ENCODE measurements around the gene SELPLG.

The SELPLG gene

GRCh38 chr12:108649669-108650068 is 16.0 kb upstream of the SELPLG start:
- TF ChIP-seq LEF1 (IDR thresholded peaks at IDR 0.05; ENCODE audit: borderline replicate concordance): no peak
- no peak for TF ChIP-seq ARNT (IDR thresholded peaks at IDR 0.05)
- no peak for TF ChIP-seq BHLHE40 (IDR thresholded peaks at IDR 0.05; ENCODE audit: borderline replicate concordance)
- TF ChIP-seq TARDBP (IDR thresholded peaks at IDR 0.05): no peak
- TF ChIP-seq SP1 (IDR thresholded peaks at IDR 0.05): no peak
- TF ChIP-seq HDGF (IDR thresholded peaks at IDR 0.05; ENCODE audit: borderline replicate concordance): no peak
- no peak for TF ChIP-seq PKNOX1 (IDR thresholded peaks at IDR 0.05)
- no peak for TF ChIP-seq FOXA1 (IDR thresholded peaks at IDR 0.05)
- TF ChIP-seq NFRKB (IDR thresholded peaks at IDR 0.05): no peak
- no peak for TF ChIP-seq ZNF384 (IDR thresholded peaks at IDR 0.05)
- no peak for TF ChIP-seq L3MBTL2 (conservative IDR thresholded peaks at IDR 0.05)
- ChIA-PET CTCF (interaction anchor here (0.6 kb wide), 1 partner anchor 67 kb away, joined by 4 read pairs; no protein-coding TSS in a partner anchor), POLR2A (no interaction called here)
- DNase-seq (ENCODE audit: extremely low spot score): no peak

GRCh38 chr12:108649126-108649525 is 15.4 kb upstream of the SELPLG start:
- no peak for DNase-seq (ENCODE audit: extremely low spot score)
- ChIA-PET CTCF (no interaction called here), POLR2A (no interaction called here)
- TF ChIP-seq HDGF (IDR thresholded peaks at IDR 0.05; ENCODE audit: borderline replicate concordance) (no peak), PKNOX1 (IDR thresholded peaks at IDR 0.05) (no peak), ZNF384 (IDR thresholded peaks at IDR 0.05) (no peak)

- DNase-seq (ENCODE audit: extremely low spot score): no peak
- POLR2A ChIA-PET: no interaction called here
- CTCF ChIA-PET: no interaction called here
- TF ChIP-seq FOXM1 (IDR thresholded peaks at IDR 0.05; ENCODE audit: borderline replicate concordance): no peak
- no peak for TF ChIP-seq SUZ12 (IDR thresholded peaks at IDR 0.05)
- TF ChIP-seq BHLHE40 (IDR thresholded peaks at IDR 0.05; ENCODE audit: borderline replicate concordance): no peak
- TF ChIP-seq CTBP1 (IDR thresholded peaks at IDR 0.05; ENCODE audit: borderline replicate concordance): no peak
- TF ChIP-seq ARNT (IDR thresholded peaks at IDR 0.05): no peak
- no peak for TF ChIP-seq L3MBTL2 (conservative IDR thresholded peaks at IDR 0.05)
- TF ChIP-seq ELF4 (IDR thresholded peaks at IDR 0.05): no peak
- no peak for TF ChIP-seq ZNF384 (IDR thresholded peaks at IDR 0.05)
- no peak for TF ChIP-seq NFRKB (IDR thresholded peaks at IDR 0.05)
- no peak for TF ChIP-seq FOXA1 (IDR thresholded peaks at IDR 0.05)
Observed at GRCh38 chr12:108648371-108648770, 14.7 kb upstream of the SELPLG start.

GRCh38 chr12:108647585-108648287 is 14.0 kb upstream of the SELPLG start:
- ChIA-PET CTCF (no interaction called here), POLR2A (no interaction called here)

GRCh38 chr12:108646600-108647579 is 13.2 kb upstream of the SELPLG start:
- no peak for DNase-seq (ENCODE audit: extremely low spot score)
- no peak for TF ChIP-seq TARDBP (IDR thresholded peaks at IDR 0.05)
- no peak for TF ChIP-seq SP1 (IDR thresholded peaks at IDR 0.05)
- TF ChIP-seq SUZ12 (IDR thresholded peaks at IDR 0.05): no peak
- TF ChIP-seq NFRKB (IDR thresholded peaks at IDR 0.05): no peak
- no peak for TF ChIP-seq FOXK2 (IDR thresholded peaks at IDR 0.05)
- TF ChIP-seq CTBP1 (IDR thresholded peaks at IDR 0.05; ENCODE audit: borderline replicate concordance): no peak
- ChIA-PET CTCF (interaction anchor here (0.6 kb wide), 1 partner anchor 117 kb away, joined by 3 read pairs; no protein-coding TSS in a partner anchor), POLR2A (no interaction called here)

More at GRCh38 chr12:108647585-108648287, 14.0 kb upstream of the SELPLG start:
- DNase-seq (ENCODE audit: extremely low spot score): no peak
- TF ChIP-seq L3MBTL2 (conservative IDR thresholded peaks at IDR 0.05) (no peak), HDGF (IDR thresholded peaks at IDR 0.05; ENCODE audit: borderline replicate concordance) (no peak), CTBP1 (IDR thresholded peaks at IDR 0.05; ENCODE audit: borderline replicate concordance) (no peak), BHLHE40 (IDR thresholded peaks at IDR 0.05; ENCODE audit: borderline replicate concordance) (no peak), ZNF384 (IDR thresholded peaks at IDR 0.05) (no peak), FOXA1 (IDR thresholded peaks at IDR 0.05) (no peak), SUZ12 (IDR thresholded peaks at IDR 0.05) (no peak)

- no peak for DNase-seq (ENCODE audit: extremely low spot score)
- TF ChIP-seq PKNOX1 (IDR thresholded peaks at IDR 0.05) (no peak), BHLHE40 (IDR thresholded peaks at IDR 0.05; ENCODE audit: borderline replicate concordance) (no peak), ZNF384 (IDR thresholded peaks at IDR 0.05) (no peak), FOXM1 (IDR thresholded peaks at IDR 0.05; ENCODE audit: borderline replicate concordance) (no peak), FOXA1 (IDR thresholded peaks at IDR 0.05) (no peak), HDGF (IDR thresholded peaks at IDR 0.05; ENCODE audit: borderline replicate concordance) (no peak), ELF4 (IDR thresholded peaks at IDR 0.05) (no peak), ARNT (IDR thresholded peaks at IDR 0.05) (no peak), LEF1 (IDR thresholded peaks at IDR 0.05; ENCODE audit: borderline replicate concordance) (no peak), NFRKB (IDR thresholded peaks at IDR 0.05) (no peak), CTBP1 (IDR thresholded peaks at IDR 0.05; ENCODE audit: borderline replicate concordance) (no peak), TARDBP (IDR thresholded peaks at IDR 0.05) (no peak), FOXK2 (IDR thresholded peaks at IDR 0.05) (no peak), L3MBTL2 (conservative IDR thresholded peaks at IDR 0.05) (no peak), SUZ12 (IDR thresholded peaks at IDR 0.05) (no peak), SP1 (IDR thresholded peaks at IDR 0.05) (no peak)
- ChIA-PET CTCF (no interaction called here), POLR2A (no interaction called here)
Observed at GRCh38 chr12:108645686-108646599, 12.2 kb upstream of the SELPLG start.

Data from HEK293T (cell line).